Stimulated activated CD8-positive, alpha-beta memory T cell treated with anti-CD3 and anti-CD28 coated beads, Interleukin-4, amount 100 ng/mL, for 1 hour (primary cell): ENCODE data around the gene CST9L.

Experiments
- DNase-seq, 2 donors: peaks; one replicate each; pipeline ENCODE4 v3.0.0-alpha.2; 2020; ENCODE audit warnings: low read depth in 2 of 2, low spot score in 1 of 2

CST9L gene

DNA sequence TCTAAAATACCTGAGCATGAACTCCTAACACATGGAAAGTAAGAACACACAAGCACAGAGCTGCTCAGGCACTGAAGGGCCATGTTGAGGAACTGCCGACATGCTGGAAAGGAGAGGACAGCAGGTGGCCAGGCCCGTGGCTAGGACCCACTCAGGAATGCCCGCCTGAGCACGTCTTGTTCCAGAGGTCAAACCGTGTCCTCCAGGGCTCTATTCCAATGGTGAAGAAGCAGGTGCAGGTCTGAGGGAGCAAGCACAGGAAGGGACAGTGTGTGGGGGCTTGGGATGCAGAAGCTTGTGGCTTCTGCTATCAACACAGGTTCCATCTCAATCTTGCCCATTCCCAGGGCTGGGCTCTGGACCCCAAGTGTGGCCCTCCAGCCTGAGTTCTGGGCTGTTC is 20.7 kb downstream of the CST9L start:
- no peak for DNase-seq

DNA sequence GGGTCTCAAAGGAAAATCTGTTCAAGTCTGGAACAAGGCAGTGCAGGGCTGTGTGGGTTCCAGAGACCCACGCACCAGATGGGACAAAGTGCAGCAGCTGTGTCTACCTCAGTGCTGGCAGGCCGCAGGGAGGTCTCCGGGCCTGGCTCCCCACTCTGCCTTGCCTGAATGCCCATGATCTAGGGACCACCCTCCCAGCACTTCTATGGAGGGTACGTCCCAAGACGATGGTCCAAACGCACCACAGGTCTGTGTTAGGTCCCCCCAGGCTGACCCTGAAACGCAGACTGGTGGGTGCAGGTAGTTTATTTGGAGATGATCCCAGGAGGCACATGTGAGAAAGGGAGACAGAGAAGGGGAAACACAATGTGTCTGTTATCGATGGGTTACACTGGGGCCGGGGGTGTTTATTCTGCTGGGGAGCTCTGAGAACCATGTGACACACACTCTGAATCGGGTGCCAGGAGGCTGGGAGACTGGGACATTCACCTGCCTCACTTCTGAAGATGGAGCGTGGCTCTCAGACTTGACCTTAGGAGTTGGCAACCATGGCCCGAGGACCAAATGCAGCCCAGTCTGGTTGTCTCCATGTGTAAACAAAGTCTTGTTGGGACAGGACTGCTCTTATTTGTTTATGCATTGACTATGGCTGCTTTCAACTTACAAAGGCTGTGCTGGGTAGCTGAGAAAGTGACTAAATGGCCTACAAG is 21.7 kb downstream of the CST9L start:
- no peak for DNase-seq

GRCh38 chr20:23544133-23544532 is 24.2 kb downstream of the CST9L start:
- DNase-seq = no peak

DNA sequence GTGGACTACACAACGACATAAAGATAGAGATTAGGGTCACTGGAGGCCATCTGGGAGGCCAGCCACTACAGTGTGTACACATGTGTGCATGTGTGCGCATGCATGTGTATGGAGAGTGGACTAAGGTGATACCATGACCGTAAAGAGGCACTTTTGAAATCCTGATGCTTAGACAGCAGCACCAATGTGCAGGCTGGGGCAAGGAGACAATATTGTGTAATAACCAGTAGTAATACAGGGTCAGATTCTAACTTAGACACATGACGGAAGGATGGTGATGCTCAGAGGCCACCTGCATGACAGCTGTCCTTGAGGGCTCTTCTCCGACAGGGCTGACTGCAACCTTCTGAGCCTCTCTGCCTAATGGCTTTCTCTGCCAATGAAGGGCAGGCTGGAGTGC is 25.5 kb downstream of the CST9L start:
- no peak for DNase-seq

DNA sequence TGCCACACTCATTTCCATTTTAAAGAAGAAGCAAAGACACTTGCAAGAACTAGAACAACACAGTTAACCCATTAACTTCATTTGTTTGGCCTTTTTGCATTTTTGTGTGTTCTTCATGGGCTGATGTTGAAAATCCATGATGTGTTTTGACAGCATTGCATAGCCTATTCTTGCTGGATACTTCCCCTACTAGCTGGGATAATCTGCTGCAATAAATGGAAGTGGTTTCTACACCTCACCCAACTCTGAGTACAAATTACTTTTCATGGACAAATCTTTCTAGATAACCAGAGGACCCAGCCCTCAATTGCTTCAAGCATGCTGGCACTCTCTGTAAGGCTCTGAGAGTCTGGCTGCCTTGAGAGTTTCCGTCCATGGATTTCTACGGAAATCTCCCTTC is 26.5 kb downstream of the CST9L start:
- DNase-seq = no peak

DNA sequence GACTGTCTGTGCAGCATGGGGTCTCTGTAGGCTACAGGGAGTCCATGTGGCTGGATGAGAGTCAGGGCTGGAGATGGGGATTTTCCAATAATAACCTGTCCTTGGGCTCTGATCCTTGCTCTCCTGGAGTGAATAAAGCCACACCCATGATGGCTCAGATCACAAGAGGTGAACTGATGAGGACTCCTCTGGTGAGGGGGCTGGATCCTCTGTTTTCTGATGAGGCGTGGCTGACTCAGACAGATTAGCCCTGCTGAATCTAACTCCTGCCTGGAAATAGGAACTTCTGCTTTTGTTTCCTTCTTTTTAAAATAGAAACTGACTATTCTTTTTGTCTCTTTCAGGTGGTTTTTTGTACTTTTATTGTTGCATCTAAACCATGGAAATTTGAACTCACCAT is 27.0 kb downstream of the CST9L start:
- no peak for DNase-seq

DNA sequence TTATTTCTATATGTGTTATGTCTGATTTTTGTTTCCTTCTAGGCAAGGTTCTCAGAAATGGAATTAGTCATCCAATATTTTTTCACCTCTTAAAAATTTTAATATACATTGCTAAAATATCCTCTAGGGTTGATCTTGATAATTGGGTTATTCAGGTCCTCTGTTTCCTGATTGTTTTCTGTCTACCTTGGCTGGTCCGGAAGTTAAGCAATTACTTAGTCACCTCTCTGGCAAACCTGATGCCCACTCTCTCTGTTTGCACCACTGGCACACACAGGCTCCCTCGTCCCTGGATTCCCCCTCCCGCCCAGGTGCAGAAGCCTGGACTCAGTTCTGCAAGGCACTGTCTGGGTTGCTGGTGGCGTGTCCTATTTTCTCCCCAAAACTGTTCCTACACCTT is 27.7 kb downstream of the CST9L start:
- no peak for DNase-seq

GRCh38 chr20:23537030-23537429 is 31.3 kb downstream of the CST9L start:
- no peak for DNase-seq

GRCh38 chr20:23536328-23536974 is 31.8 kb downstream of the CST9L start:
- no peak for DNase-seq

- DNase-seq = no peak
Observed at GRCh38 chr20:23534801-23535593, 33.3 kb downstream of the CST9L start.

GRCh38 chr20:23533161-23533560 is 35.1 kb downstream of the CST9L start:
- DNase-seq = no peak

DNA sequence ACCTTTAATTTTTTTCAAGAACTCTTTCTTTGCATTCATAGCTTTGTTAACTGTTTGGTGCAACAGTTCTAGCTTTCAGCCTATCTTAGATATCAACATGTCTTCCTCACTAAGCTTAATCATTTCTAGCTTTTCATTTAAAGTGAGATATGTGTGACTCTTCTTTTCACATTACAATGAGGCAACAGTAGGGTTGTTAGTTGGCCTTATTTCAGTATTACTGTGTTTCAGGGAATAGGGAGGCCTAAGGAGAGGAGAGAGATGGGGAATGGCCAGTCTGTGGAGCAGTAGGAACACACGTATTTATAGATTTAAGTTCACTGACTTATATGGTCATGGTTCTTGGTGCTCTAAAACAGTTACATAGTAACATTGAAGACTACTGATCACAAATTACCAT is 35.8 kb downstream of the CST9L start:
- DNase-seq = no peak

DNA sequence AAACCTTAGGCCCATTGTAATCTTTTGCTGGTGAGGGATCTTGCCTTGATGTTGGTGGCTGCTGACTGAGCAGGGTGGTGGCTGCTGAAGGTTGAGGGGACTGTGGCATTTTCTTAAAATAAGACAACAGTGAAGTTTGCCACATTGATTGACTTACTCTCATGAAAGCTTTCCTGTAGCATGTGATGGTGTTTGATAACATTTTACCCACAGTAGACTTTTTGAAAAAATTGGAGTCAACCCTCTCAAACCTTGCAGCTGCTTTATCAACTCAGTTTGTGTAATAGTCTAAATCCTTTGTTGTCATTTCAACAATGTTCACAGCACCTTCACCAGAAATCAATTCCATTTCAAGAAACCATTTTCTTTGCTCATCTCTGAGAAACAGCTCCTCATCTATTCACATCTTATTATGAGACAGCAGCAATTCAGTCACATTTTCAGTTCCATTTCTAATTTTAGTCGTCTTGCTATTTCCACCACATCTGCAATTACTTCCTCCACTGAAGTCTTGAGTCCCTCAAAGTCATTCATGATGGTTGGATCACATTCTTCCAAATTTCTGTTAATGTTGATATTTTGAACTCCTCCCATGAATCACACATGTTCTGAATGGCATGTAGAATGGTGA is 37.2 kb downstream of the CST9L start:
- no peak for DNase-seq

- no peak for DNase-seq
Observed at GRCh38 chr20:23528867-23529431, 39.3 kb downstream of the CST9L start.

GRCh38 chr20:23526850-23527249 is 41.4 kb downstream of the CST9L start:
- DNase-seq = no peak

DNA sequence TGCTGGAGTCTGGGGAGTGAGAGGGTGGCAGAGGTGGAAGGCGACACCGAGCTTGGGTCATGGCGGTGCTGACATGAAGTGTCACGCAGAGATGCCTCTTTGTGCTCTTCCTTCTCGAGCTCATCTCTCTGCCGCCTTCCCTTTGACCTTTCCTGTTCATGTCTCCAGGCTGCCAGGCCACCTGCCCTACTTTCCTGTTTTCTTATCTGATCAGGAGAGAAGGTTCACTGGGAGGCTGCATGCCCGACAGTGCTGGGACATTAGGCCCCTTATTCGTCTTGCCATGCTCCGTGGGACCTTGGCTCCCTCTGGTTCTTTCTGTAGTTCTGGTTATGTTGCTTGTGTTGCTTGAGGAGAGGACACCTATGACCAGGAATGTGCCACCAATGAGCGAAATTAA is 44.1 kb downstream of the CST9L start:
- no peak for DNase-seq

DNA sequence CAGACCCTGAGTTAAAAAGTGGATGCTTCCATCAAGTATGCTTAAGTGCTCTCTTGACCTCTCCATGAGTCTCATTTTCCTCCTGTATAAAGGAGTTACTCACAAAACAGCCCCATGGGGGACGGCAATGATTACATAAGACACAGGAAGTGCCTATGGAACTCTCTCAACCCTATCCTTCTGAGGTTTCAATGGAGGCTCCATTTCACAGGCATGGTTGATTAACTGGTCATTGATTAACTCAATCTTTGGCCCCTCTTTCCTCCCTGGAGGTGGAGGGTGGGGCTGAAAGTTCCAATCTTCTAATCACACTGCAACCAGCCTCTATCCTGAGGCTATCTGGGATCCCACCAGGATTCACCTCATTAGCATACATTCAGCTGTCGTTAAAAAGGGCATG is 48.1 kb downstream of the CST9L start:
- DNase-seq = no peak

- no peak for DNase-seq
Observed at GRCh38 chr20:23519556-23519955, 48.7 kb downstream of the CST9L start.

GRCh38 chr20:23517719-23518118 is 50.6 kb downstream of the CST9L start:
- DNase-seq = no peak

- DNase-seq = no peak
Observed at GRCh38 chr20:23515250-23515939, 52.9 kb downstream of the CST9L start.

DNA sequence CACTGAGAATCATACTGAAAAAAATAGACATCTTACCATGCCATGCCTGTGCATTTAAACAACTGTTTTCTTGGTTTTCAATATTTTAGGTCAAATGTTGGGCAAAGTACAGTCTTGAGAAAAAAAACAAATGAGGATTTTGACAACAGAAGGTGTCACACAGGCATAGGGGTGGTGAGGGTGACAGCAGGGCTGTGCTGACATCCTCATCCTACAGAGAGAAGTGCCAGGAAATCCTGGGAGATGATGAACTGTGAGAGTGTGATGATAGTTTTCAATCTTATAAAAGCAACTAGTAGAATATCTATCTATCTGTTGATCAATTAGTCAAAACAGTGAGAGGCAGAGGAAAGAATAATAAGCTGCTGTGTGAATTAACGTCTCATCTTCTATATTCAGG is 53.4 kb downstream of the CST9L start:
- no peak for DNase-seq
